HEK293T (cell line): Measurements from ENCODE around the gene GARNL3.

Experiments used
- ARNT ChIP-seq: fragments of 450-650 bp; IDR thresholded peaks from 2 replicates; pipeline ENCODE4 v1.6.1; 2017; ENCODE audit warnings: mild to moderate bottlenecking
- ELF4 ChIP-seq: fragments of 450-650 bp; IDR thresholded peaks from 2 replicates; pipeline ENCODE4 v1.6.1; 2017; ENCODE audit warnings: antibody characterized with exemption
- L3MBTL2 ChIP-seq: fragments of 450-650 bp; conservative IDR thresholded peaks from 2 replicates; pipeline ENCODE4 v1.6.1; 2016; ENCODE audit warnings: mild to moderate bottlenecking
- SUZ12 ChIP-seq: fragments of 450-650 bp; IDR thresholded peaks from 2 replicates; pipeline ENCODE4 v1.6.1; 2016; ENCODE audit warnings: mild to moderate bottlenecking
- TARDBP ChIP-seq: fragments of 450-650 bp; IDR thresholded peaks from 2 replicates; pipeline ENCODE4 v1.6.1; 2016

DNA sequence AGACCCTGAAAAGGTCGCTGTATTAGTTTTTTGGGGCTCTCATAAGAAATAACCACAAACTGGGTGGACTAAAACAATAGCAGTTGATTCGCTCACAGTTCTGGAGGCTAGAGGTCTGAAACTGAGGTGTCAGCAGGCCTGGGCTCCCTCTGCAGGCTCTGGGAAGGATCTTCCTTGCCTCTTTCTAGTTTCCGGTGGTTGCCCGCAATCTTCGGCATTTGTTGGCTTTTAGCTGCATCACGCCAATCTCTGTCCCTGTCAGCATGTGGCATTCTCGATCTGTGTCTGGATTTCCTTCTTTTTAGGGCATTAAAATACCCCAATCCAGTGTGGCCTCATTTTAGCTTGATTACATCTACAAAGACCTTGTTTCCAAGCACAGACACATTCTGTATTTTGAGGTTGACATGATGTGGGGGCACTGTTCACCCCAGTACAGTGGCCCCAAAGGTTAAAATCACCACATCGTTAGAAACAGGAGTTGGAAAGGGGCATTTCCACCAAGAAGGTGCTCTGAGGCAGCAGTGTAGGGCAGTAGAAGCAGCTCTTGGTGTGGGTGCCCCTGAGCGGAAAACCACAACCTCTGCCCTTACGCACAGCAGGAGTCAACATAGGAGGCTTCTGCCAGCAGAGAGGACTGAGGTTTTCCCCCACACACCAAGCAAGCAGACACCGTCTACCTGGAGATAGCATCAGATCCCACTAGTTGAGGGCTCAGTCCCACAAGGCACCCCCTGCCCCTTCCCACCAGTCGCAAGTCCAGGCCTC lies 173.1 kb downstream of the GARNL3 start:
- TF ChIP-seq TARDBP: no peak
- no peak for TF ChIP-seq L3MBTL2
- TF ChIP-seq SUZ12: no peak
- TF ChIP-seq ARNT: no peak
- no peak for TF ChIP-seq ELF4
